SK-N-MC (cell line): ENCODE data around the gene DIAPH3.

Experiments
- DNase-seq: peaks from one replicate; pipeline ENCODE4 v3.0.0-alpha.2; 2011; ENCODE audit warnings: low read depth, low spot score
- H3K27ac ChIP-seq: fragments of 200-600 bp; sonication (generic); 2 replicates; pipeline ENCODE4 v1.5.1; 2016; ENCODE audit warnings: mixed run types
- H3K36me3 ChIP-seq: fragments of 200-600 bp; sonication (generic); 2 replicates; pipeline ENCODE4 v1.6.1; 2017; ENCODE audit warnings: antibody characterized with exemption, low read length, mixed read lengths; ENCODE audit not compliant: insufficient read depth
- H3K4me3 ChIP-seq: fragments of 200-600 bp; sonication (generic); 2 replicates; pipeline ENCODE4 v1.5.1; 2016
- H3K9ac ChIP-seq: fragments of 200-600 bp; sonication (generic); 2 replicates; pipeline ENCODE4 v1.8.0; 2017; ENCODE audit warnings: mixed run types, mixed read lengths; ENCODE audit not compliant: insufficient read length
- H3K9me3 ChIP-seq: fragments of 200-600 bp; sonication (generic); 2 replicates; pipeline ENCODE4 v1.6.1; 2017; ENCODE audit warnings: low read depth, mild to moderate bottlenecking, antibody characterized with exemption, low read length, moderate library complexity, mixed read lengths
- EZH2 ChIP-seq: fragments of 200-600 bp; sonication (generic); IDR thresholded peaks from one replicate; pipeline ENCODE4 v1.6.1; 2017; ENCODE audit warnings: antibody characterized with exemption
- FOXP2 ChIP-seq: optimal IDR thresholded peaks from 2 replicates; pipeline ENCODE3; 2011; ENCODE audit warnings: mild to moderate bottlenecking, moderate library complexity; ENCODE audit not compliant: insufficient read depth; ENCODE audit errors: extremely low read length, control extremely low read depth
- POLR2AphosphoS5 ChIP-seq: IDR thresholded peaks from 2 replicates; pipeline ENCODE4 v1.6.1; 2012; ENCODE audit warnings: mild to moderate bottlenecking, low read depth, low read length, borderline replicate concordance

DIAPH3 gene

DNA sequence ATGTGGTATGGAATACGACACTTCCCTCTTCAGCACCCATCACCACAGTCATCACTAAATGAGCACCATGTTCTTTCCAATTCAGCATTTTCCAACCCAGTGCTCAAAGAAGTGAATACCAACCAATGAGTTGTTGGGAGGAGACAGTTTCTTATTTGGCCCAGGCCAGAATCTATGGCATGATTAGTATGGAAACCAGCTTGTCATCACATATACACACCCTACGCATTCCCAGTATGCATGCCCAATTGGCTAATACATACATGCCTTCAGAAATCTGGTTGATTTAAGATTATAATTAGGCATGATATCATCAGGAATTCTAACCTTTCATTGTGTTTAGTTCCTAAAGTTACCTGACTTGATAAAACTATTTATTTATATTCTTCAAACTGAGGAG, 430.0 kb downstream of the DIAPH3 start:
- Histone ChIP-seq H3K36me3 (no peaks in the 10 kb centered on the region), H3K9ac (no peak overlapping the region), H3K9me3 (no peaks in the 10 kb centered on the region), H3K4me3 (no peak overlapping the region), H3K27ac (no peak overlapping the region)
- no peak for TF ChIP-seq FOXP2
- TF ChIP-seq POLR2AphosphoS5: no peak
- TF ChIP-seq EZH2: no peak
- no peak for DNase-seq

- DNase-seq: no peak
- Histone ChIP-seq H3K9ac (no peak overlapping the region), H3K4me3 (no peak overlapping the region), H3K36me3 (no peaks in the 10 kb centered on the region), H3K9me3 (no peaks in the 10 kb centered on the region), H3K27ac (no peak overlapping the region)
- TF ChIP-seq EZH2 (no peak), FOXP2 (no peak), POLR2AphosphoS5 (no peak)
Observed at GRCh38 chr13:59730026-59730425, 433.7 kb downstream of the DIAPH3 start.

- H3K9me3 ChIP-seq: no peaks in the 10 kb centered on the region
- no peaks in the 10 kb centered on the region for H3K36me3 ChIP-seq
- no peak overlapping the region for H3K9ac ChIP-seq
- no peak overlapping the region for H3K27ac ChIP-seq
- no peak for DNase-seq
- no peak overlapping the region for H3K4me3 ChIP-seq
- TF ChIP-seq EZH2: no peak
- TF ChIP-seq POLR2AphosphoS5: no peak
- no peak for TF ChIP-seq FOXP2
Observed at GRCh38 chr13:59728896-59729545, 434.7 kb downstream of the DIAPH3 start.

DNA sequence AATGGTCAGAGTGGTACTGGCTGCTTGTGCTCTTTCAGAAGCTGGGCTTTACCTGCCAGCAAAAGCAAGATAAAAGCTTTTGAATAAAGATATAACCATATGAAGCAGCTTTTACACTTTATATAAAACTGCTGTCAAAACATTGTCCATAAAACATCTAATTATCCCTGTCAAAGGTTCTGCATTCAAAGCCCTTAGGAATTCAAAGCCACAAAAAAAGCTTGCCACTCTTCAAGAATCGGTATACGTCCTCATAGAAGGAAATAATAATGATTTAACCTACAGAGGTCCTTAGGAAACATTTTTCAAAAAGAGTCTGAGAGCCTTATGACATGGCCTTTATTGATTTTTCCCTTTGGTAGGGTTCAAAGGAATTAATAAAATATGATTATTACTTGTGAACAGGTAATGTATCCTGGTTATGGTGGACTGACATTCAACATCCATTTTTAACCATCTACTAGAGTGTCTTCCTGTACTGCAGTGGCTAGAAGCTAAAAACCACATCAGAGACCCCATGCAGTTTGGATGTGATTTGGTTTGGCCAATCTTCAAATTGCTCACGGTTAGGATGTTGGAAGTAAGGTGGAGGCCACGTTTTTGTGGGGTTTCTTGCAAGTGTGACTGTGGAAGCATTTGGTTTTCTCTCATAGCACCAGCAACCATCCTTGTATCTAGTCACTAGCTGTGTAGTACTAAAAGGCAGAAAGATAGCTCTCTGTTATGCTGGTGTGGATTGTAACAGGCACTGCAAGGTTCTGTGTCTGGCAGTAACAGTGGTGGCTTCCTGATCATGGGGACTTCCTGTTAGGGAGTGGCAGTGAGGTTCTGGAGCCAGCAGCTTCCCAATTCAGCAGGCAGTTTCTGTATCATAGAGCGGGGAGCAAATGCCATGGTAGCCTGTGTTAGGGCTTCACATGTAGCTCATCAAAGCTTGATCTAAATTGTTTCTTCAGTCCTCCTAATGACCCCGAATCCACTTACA, 441.5 kb downstream of the DIAPH3 start:
- H3K9me3 ChIP-seq: no peaks in the 10 kb centered on the region
- H3K9ac ChIP-seq: no peak overlapping the region
- no peak for DNase-seq
- TF ChIP-seq FOXP2: no peak
- no peak for TF ChIP-seq POLR2AphosphoS5
- no peak for TF ChIP-seq EZH2
- no peak overlapping the region for H3K4me3 ChIP-seq
- no peaks in the 10 kb centered on the region for H3K36me3 ChIP-seq
- H3K27ac ChIP-seq: no peak overlapping the region

GRCh38 chr13:59715611-59716010, 448.1 kb downstream of the DIAPH3 start:
- Histone ChIP-seq H3K9me3 (no peaks in the 10 kb centered on the region), H3K36me3 (no peaks in the 10 kb centered on the region), H3K9ac (no peak overlapping the region), H3K27ac (no peak overlapping the region), H3K4me3 (no peak overlapping the region)
- DNase-seq: no peak
- TF ChIP-seq POLR2AphosphoS5 (no peak), FOXP2 (no peak), EZH2 (no peak)

GRCh38 chr13:59710996-59711701, 452.6 kb downstream of the DIAPH3 start:
- DNase-seq: no peak

GRCh38 chr13:59710416-59710815, 453.3 kb downstream of the DIAPH3 start:
- Histone ChIP-seq H3K9ac (no peak overlapping the region), H3K4me3 (no peak overlapping the region), H3K9me3 (no peaks in the 10 kb centered on the region), H3K36me3 (no peaks in the 10 kb centered on the region), H3K27ac (no peak overlapping the region)
- DNase-seq: no peak
- TF ChIP-seq EZH2 (no peak), POLR2AphosphoS5 (no peak), FOXP2 (no peak)

More at GRCh38 chr13:59710996-59711701, 452.6 kb downstream of the DIAPH3 start:
- Histone ChIP-seq H3K27ac (no peak overlapping the region), H3K9ac (no peak overlapping the region), H3K36me3 (no peaks in the 10 kb centered on the region), H3K9me3 (no peaks in the 10 kb centered on the region), H3K4me3 (no peak overlapping the region)
- no peak for TF ChIP-seq POLR2AphosphoS5
- TF ChIP-seq FOXP2: no peak

DNA sequence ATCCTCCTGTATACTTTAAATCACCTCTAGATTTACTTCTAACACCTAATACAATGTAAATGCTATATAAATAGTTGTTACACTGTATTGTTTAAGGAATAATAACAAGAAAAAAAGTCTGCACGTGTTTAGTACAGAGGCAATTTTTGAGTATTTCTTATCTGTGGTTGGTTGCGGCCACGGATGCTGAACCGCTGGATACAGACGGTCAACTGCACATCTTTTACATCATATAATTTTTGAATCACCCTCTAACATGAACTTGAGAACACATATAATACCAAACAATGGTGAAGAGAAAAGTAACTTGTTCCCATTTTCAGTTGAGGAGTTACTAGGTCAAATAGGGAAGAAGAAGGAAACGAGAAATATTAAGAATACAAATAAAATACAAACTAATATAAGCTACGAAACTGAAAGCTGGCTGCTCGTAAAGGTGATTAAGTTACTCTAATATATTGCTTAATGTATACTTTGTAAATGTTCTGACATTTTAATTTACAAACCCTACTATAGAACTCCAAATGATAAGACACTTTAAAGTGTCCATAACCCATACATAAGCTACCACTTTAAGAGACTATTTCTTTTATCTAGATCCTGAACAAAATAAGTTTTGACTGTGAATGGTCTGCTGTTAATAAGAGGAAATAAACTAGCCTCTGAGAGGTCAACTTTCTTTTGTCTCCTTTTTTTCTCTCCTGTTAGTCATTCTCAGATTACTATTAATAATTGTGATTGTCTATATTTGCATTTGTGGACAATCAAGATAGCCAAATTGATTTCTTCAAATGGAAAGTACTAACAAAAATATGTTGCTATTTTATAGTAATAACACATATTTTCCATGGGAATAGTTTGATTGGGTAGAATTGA, 457.4 kb downstream of the DIAPH3 start:
- TF ChIP-seq EZH2 (no peak), POLR2AphosphoS5 (no peak), FOXP2 (no peak)
- Histone ChIP-seq H3K9ac (no peak overlapping the region), H3K27ac (no peak overlapping the region), H3K4me3 (no peak overlapping the region), H3K36me3 (no peaks in the 10 kb centered on the region), H3K9me3 (no peaks in the 10 kb centered on the region)
- DNase-seq: no peak

DNA sequence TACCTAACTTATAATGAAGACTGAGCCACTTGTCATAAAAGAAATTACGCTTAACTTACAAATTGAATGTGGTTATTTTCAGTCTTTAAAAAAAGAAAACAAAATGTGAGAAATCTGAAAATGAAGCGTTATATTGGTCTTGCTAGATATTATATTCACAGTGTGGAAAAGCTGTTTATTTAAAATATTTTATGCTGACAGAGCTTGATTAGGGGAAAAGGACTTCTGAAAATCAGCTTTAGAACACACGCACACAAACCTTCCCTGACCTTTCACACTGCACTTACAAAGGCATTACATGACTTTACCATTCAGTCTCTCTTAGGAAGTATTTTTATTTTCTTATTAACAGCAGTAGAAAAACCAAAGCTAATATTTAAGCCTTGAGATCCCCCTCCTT, 461.5 kb downstream of the DIAPH3 start:
- H3K9ac ChIP-seq: no peak overlapping the region
- no peak overlapping the region for H3K4me3 ChIP-seq
- no peaks in the 10 kb centered on the region for H3K9me3 ChIP-seq
- no peak overlapping the region for H3K27ac ChIP-seq
- no peak for TF ChIP-seq FOXP2
- TF ChIP-seq POLR2AphosphoS5: no peak
- no peak for TF ChIP-seq EZH2
- no peaks in the 10 kb centered on the region for H3K36me3 ChIP-seq
- DNase-seq: no peak
